GM12878 (cell line): ENCODE results near the gene TMEM14B. TPM values are rescaled to one million over a fixed set of nuclear protein-coding genes. Genes with fewer than 3 reads are reported as not detected.
A peak's percentile ranks its signal among the peaks of the same experiment; 100 is the strongest.

ENCODE experiments used
- ATAC-seq: fragments of 200-7000 bp; cut with Tn5 transposase; 3 replicates; pipeline ENCODE4 v1.9.1; 2020; ENCODE audit warnings: mild to moderate bottlenecking, moderate library complexity
- BruUV-seq: library from RNA; stranded (reverse); fragments of 400-500 nt; replicated peaks from 2 replicates; lab custom pipeline; 2021; lab: Mats Ljungman, UMichigan
- CTCF ChIA-PET: fragments of 300-600 bp; sonication (Branson Sonifier 250); formaldehyde crosslinking; extraction: SDS; loops from one replicate; lab custom pipeline; 2021; ENCODE audit warnings: inconsistent platforms; lab: Yijun Ruan, JAX
- POLR2A ChIA-PET: fragments of 350-600 bp; formaldehyde crosslinking; extraction: SDS; loops from one replicate; lab custom pipeline; 2021; ENCODE audit warnings: inconsistent platforms; lab: Charles Lee
- RAD21 ChIA-PET: fragments of 300-600 bp; sonication (Branson Sonifier 250); formaldehyde crosslinking; loops from one replicate; lab custom pipeline; 2023; ENCODE audit warnings: antibody characterized with exemption; ENCODE audit not compliant: unreplicated experiment; lab: Charles Lee
- SMC1A ChIA-PET: fragments of 300-600 bp; sonication (Branson Sonifier 250); formaldehyde crosslinking; loops from one replicate; lab custom pipeline; 2023; ENCODE audit not compliant: unreplicated experiment, uncharacterized antibody; lab: Charles Lee
- DNase-seq: peaks from one replicate; pipeline ENCODE4 v3.0.0-alpha.2; 2011; ENCODE audit warnings: low read depth, low spot score
- FAIRE-seq: peaks from 3 replicates; lab custom pipeline; 2011; peaks lifted over from hg19 to GRCh38; lab: Jason Lieb, UNC
- H2AFZ ChIP-seq: 2 replicates; pipeline ENCODE4 v1.6.0; 2011; ENCODE audit warnings: low read depth, low read length, control low read depth; ENCODE audit not compliant: control insufficient read depth
- H3K27ac ChIP-seq: 2 replicates; pipeline ENCODE4 v1.5.1; 2011; ENCODE audit warnings: control low read depth; ENCODE audit not compliant: control insufficient read depth, insufficient read depth
- H3K27me3 ChIP-seq, 2 experiments: replicated peaks in 1 of 2; 2 replicates each; pipeline versions ENCODE4 v1.6.0 to v1.6.1; 2011; ENCODE audit warnings: low read length in 1 of 2; ENCODE audit not compliant: control insufficient read depth in 2 of 2, insufficient read depth in 2 of 2
- H3K36me3 ChIP-seq, 2 experiments: 2 replicates each; pipeline ENCODE4 v1.5.1; 2011; ENCODE audit warnings: low read length in 1 of 2; ENCODE audit not compliant: control insufficient read depth in 2 of 2, insufficient read depth in 2 of 2
- H3K4me1 ChIP-seq: 2 replicates; pipeline ENCODE4 v1.6.1; 2011; ENCODE audit warnings: mild to moderate bottlenecking, low read length, moderate library complexity, mixed read lengths; ENCODE audit not compliant: control insufficient read depth, insufficient read depth
- H3K4me2 ChIP-seq: 2 replicates; pipeline ENCODE4 v1.6.0; 2011; ENCODE audit warnings: control low read depth; ENCODE audit not compliant: control insufficient read depth, insufficient read depth
- H3K4me3 ChIP-seq: fragments of 200-600 bp; sonication (generic); 2 replicates; pipeline ENCODE4 v1.5.1; 2016
- H3K79me2 ChIP-seq: 2 replicates; pipeline ENCODE4 v1.6.0; 2011; ENCODE audit warnings: low read length; ENCODE audit not compliant: control insufficient read depth, insufficient read depth
- H3K9ac ChIP-seq: 2 replicates; pipeline ENCODE4 v1.8.0; 2011; ENCODE audit warnings: low read length, control low read depth, mixed read lengths; ENCODE audit not compliant: control insufficient read depth, insufficient read depth
- H3K9me3 ChIP-seq: replicated peaks from 3 replicates; pipeline ENCODE4 v1.5.1; 2011; ENCODE audit warnings: mild to moderate bottlenecking, low read length; ENCODE audit not compliant: control insufficient read depth, insufficient read depth
- H4K20me1 ChIP-seq: 2 replicates; pipeline ENCODE4 v1.6.0; 2011; ENCODE audit not compliant: control insufficient read depth, insufficient read depth
- ETV6 ChIP-seq, 2 experiments: fragments of 450-650 bp in 1 of 2; IDR thresholded peaks in 1 of 2; conservative IDR thresholded peaks in 1 of 2; 2 replicates each; pipeline ENCODE4 v1.6.1; 2014; ENCODE audit warnings: antibody characterized with exemption in 1 of 2, borderline replicate concordance in 1 of 2, low read depth in 1 of 2, mild to moderate bottlenecking in 1 of 2, moderate library complexity in 1 of 2
- MLLT1 ChIP-seq: fragments of 450-650 bp; IDR thresholded peaks from 2 replicates; pipeline ENCODE4 v1.6.1; 2016; ENCODE audit warnings: mild to moderate bottlenecking
- SREBF2 ChIP-seq: IDR thresholded peaks from 2 replicates; pipeline ENCODE4 v1.6.1; 2012; ENCODE audit warnings: mild to moderate bottlenecking, low read length
- STAT1 ChIP-seq: fragments of 450-650 bp; conservative IDR thresholded peaks from 2 replicates; pipeline ENCODE4 v1.6.1; 2014; ENCODE audit warnings: antibody characterized with exemption, mild to moderate bottlenecking
- SUPT20H ChIP-seq: IDR thresholded peaks from 2 replicates; pipeline ENCODE4 v1.6.1; 2011; ENCODE audit warnings: low read depth, mild to moderate bottlenecking, low read length, moderate library complexity, borderline replicate concordance; ENCODE audit not compliant: control insufficient read depth
- ZNF687 ChIP-seq: fragments of 450-650 bp; IDR thresholded peaks from 2 replicates; pipeline ENCODE4 v1.6.1; 2017; ENCODE audit warnings: mild to moderate bottlenecking, moderate library complexity
- WGBS: methylation state at CpG from one replicate; pipeline ENCODE4 v1.1.6; 2016; ENCODE audit warnings: low lambda C conversion rate; ENCODE audit not compliant: insufficient replicate concordance, insufficient coverage; ENCODE audit errors: missing lambda C conversion rate; 5-methylcytosine and 5-hydroxymethylcytosine counted together
- in situ Hi-C: fragments of 300-500 bp; cut with MboI; formaldehyde crosslinking; loops from 9 replicates; pipeline ENCODE4 v1.14.3; 2018; ENCODE audit warnings: mixed read lengths
- intact Hi-C: fragments of 100-400 bp; cut with micrococcal nuclease; formaldehyde crosslinking; loops from one replicate; pipeline ENCODE4 v1.14.2; 2022; ENCODE audit not compliant: unreplicated experiment
- polyA plus RNA-seq, 11 experiments: library from polyadenylated mRNA; depleted of rRNA in 4 of 11; unstranded in 6 of 11; stranded (reverse) in 5 of 11; fragments of >200 nt; fragmentation: Nextera tagmentation in 4 of 11; fragmentation: Illumina TruSeq in 1 of 11; extraction: Ambion mirVana in 4 of 11; extraction: Trizol in 1 of 11; gene quantifications; 1 replicate in 1 of 11; 2 replicates in 10 of 11; pipeline versions ENCODE4 v1.2.1 to v1.2.3, GENCODE V29; 2011 to 2016; ENCODE audit warnings: inconsistent platforms in 2 of 11, missing spikeins in 2 of 11, low read depth in 1 of 11
- total RNA-seq, 4 experiments: library from RNA; depleted of rRNA in 3 of 4; stranded (reverse); fragments of >200 nt in 3 of 4; fragmentation: Illumina TruSeq in 1 of 4; extraction: Trizol in 1 of 4; gene quantifications; 2 replicates each; pipeline versions ENCODE4 v1.2.1 to v1.2.3, GENCODE V29; 2013 to 2021

Gene TMEM14B
- total and polyA plus RNA-seq, 10 of the 15 experiments (the other 5 are each of a cell fraction or from before 2014, with no cell fraction given) = 80.5 to 399 (median 136) TPM

GRCh38 chr6:10746915-10747250 is 722 bp upstream of the TMEM14B start:
- intact Hi-C loops = loop anchor here (1.0 to 5.0 kb wide), 3 partner anchors 24 to 235 kb away; partner anchors contain the start of genes C6orf52, PAK1IP1 and TMEM14C
- POLR2A ChIA-PET = interaction anchor here (0.6 to 3.3 kb wide), 6 partner anchors 18 to 247 kb away, joined by 3 to 32 read pairs (median 6); partner anchors contain the start of genes C6orf52, PAK1IP1 and TMEM14C
- H3K36me3 ChIP-seq = peaks cover 1 to 5% of the 10 kb centered on the region in 2 experiments; a peak in 2 of 4 replicates
- DNase-seq (no peak), ATAC-seq (no peak), FAIRE-seq (no peak)
- H3K4me1 ChIP-seq = peaks cover 5% of the 10 kb centered on the region; the same call in 1 of the 2 replicates
- RAD21 ChIA-PET = interaction anchor here (1.3 to 2.5 kb wide), 7 partner anchors 23 to 268 kb away, joined by 4 to 12 read pairs (median 7); partner anchors contain the start of genes C6orf52, PAK1IP1 and TMEM14C
- TF ChIP-seq MLLT1 (peak; percentile 79), SREBF2 (no peak)
- peak overlapping the region; percentile 75 for H3K9ac ChIP-seq
- no peaks in the 10 kb centered on the region for H4K20me1 ChIP-seq
- H2AFZ ChIP-seq = peak overlapping the region; percentile 61
- H3K4me2 ChIP-seq = peak overlapping the region; percentile 75
- peak overlapping the region; percentile 72 for H3K4me3 ChIP-seq
- SMC1A ChIA-PET = interaction anchor here (0.6 to 4.7 kb wide), 11 partner anchors 9 to 236 kb away, joined by 3 to 46 read pairs (median 4); partner anchors contain the start of genes C6orf52, PAK1IP1 and TMEM14C
- CTCF ChIA-PET = interaction anchor here (1.1 to 2.2 kb wide), 6 partner anchors 9 to 52 kb away, joined by 3 to 11 read pairs (median 6); partner anchors contain the start of genes C6orf52, PAK1IP1 and TMEM14C
- no peaks in the 10 kb centered on the region for H3K9me3 ChIP-seq
- in situ Hi-C loops = no loop called here
- H3K79me2 ChIP-seq = peaks cover 29% of the 10 kb centered on the region
- 71% methylated on average over 9 of the region's 9 CpGs for WGBS
- TSS peak; percentile 93 for BruUV-seq
- H3K27ac ChIP-seq = peak overlapping the region; percentile 66; the same call in 1 of the 2 replicates
- no peaks in the 10 kb centered on the region for H3K27me3 ChIP-seq

GRCh38 chr6:10749734-10750133 is 2.1 kb downstream of the TMEM14B start:
- H3K4me2 ChIP-seq = peak overlapping the region; percentile 61; the same call in 1 of the 2 replicates
- H4K20me1 ChIP-seq = no peaks in the 10 kb centered on the region
- DNase-seq (no peak), FAIRE-seq (no peak), ATAC-seq (no peak)
- peaks cover 5% of the 10 kb centered on the region; the same call in 1 of the 2 replicates for H3K4me1 ChIP-seq
- in situ Hi-C loops (no loop called here), intact Hi-C loops (loop anchor here (5.0 kb wide), 1 partner anchor 237 kb away; no protein-coding TSS in a partner anchor)
- ChIA-PET CTCF (interaction anchor here (0.8 to 1.5 kb wide), 2 partner anchors 52 to 239 kb away, joined by 3 read pairs; no protein-coding TSS in a partner anchor), RAD21 (no interaction called here), SMC1A (interaction anchor here (1.1 to 4.7 kb wide), 3 partner anchors 12 to 50 kb away, joined by 3 to 46 read pairs (median 19); partner anchors contain the start of gene TMEM14C), POLR2A (no interaction called here)
- H2AFZ ChIP-seq = no peak overlapping the region
- H3K36me3 ChIP-seq = peaks cover 1 to 18% of the 10 kb centered on the region in 2 experiments; a peak in 3 of 4 replicates
- WGBS = 97% methylated on average over 2 of the region's 2 CpGs
- H3K27ac ChIP-seq = no peak overlapping the region
- no peaks in the 10 kb centered on the region for H3K9me3 ChIP-seq
- no peak overlapping the region for H3K9ac ChIP-seq
- H3K27me3 ChIP-seq = no peaks in the 10 kb centered on the region
- no peak overlapping the region for H3K4me3 ChIP-seq
- H3K79me2 ChIP-seq = peaks cover 29% of the 10 kb centered on the region
- BruUV-seq = no TSS peak
- TF ChIP-seq SUPT20H (no peak), ZNF687 (no peak), STAT1 (no peak), ETV6 (conservative IDR thresholded peaks at IDR 0.05 in 1 of 2, IDR thresholded peaks at IDR 0.05 in 1 of 2; ENCODE audit: borderline replicate concordance in 1 of 2, low read depth in 1 of 2) (no peak), MLLT1 (no peak)
